HepG2 (cell line): ENCODE data around the gene IP6K1. TPM values are rescaled to one million over a fixed set of nuclear protein-coding genes. Genes with fewer than 3 reads are reported as not detected.

Experiments used
- ATAC-seq: fragments of 200-7000 bp; cut with Tn5 transposase; 3 replicates; pipeline ENCODE4 v1.9.1; 2020; ENCODE audit warnings: mild to moderate bottlenecking, moderate library complexity
- BruUV-seq: library from RNA; stranded (reverse); fragments of 400-500 nt; replicated peaks from 2 replicates; lab custom pipeline; 2021; lab: Mats Ljungman, UMichigan
- CTCF ChIA-PET: fragments of 300-600 bp; formaldehyde crosslinking; extraction: SDS; loops from one replicate; lab custom pipeline; 2021; ENCODE audit warnings: low total read pairs, inconsistent platforms, low intra/inter-chr PET ratio; lab: Yijun Ruan, JAX
- POLR2A ChIA-PET: fragments of 350-600 bp; sonication (Branson Sonifier 250); formaldehyde crosslinking; loops from one replicate; lab custom pipeline; 2020; ENCODE audit warnings: antibody characterized with exemption, inconsistent platforms; lab: Yijun Ruan, JAX
- DNase-seq: peaks from one replicate; pipeline ENCODE4 v3.0.0-alpha.2; 2015; ENCODE audit warnings: low spot score
- FAIRE-seq: peaks from 3 replicates; lab custom pipeline; 2011; peaks lifted over from hg19 to GRCh38; lab: Jason Lieb, UNC
- H2AFZ ChIP-seq: one replicate; pipeline ENCODE4 v1.6.1; 2011; ENCODE audit warnings: low read length, inconsistent platforms
- H3K27ac ChIP-seq: fragments of 300-600 bp; 3 replicates; pipeline ENCODE4 v1.8.0; 2011; ENCODE audit warnings: mixed run types, mild to moderate bottlenecking, mixed read lengths, low read length, inconsistent platforms; ENCODE audit not compliant: insufficient read depth; ENCODE audit errors: extremely low read length
- H3K27me3 ChIP-seq, 2 experiments: fragments of 200-600 bp in 1 of 2; 2 replicates in 1 of 2; 3 replicates in 1 of 2; pipeline versions ENCODE4 v1.6.0 to v1.8.0; 2011; ENCODE audit warnings: low read length in 2 of 2, mild to moderate bottlenecking in 2 of 2, moderate library complexity in 2 of 2, inconsistent platforms in 1 of 2; ENCODE audit not compliant: insufficient read depth in 2 of 2, control insufficient read depth in 1 of 2
- H3K36me3 ChIP-seq, 2 experiments: fragments of 200-600 bp in 1 of 2; replicated peaks in 1 of 2; 2 replicates in 1 of 2; 3 replicates in 1 of 2; pipeline versions ENCODE4 v1.5.1 to v1.8.0; 2011; ENCODE audit warnings: low read length in 2 of 2, inconsistent platforms in 1 of 2; ENCODE audit not compliant: insufficient read depth in 2 of 2, control insufficient read depth in 1 of 2
- H3K4me1 ChIP-seq: 2 replicates; pipeline ENCODE4 v1.5.1; 2012; ENCODE audit warnings: low read length, inconsistent platforms; ENCODE audit not compliant: insufficient read depth
- H3K4me2 ChIP-seq: 2 replicates; pipeline ENCODE4 v1.6.0; 2011; ENCODE audit warnings: low read depth, low read length, inconsistent platforms
- H3K4me3 ChIP-seq, 3 experiments: fragments of 200-600 bp in 1 of 3; sonication (generic), shearing (Covaris generic) in 1 of 3; replicated peaks in 1 of 3; 2 replicates each; pipeline ENCODE4 v1.5.1; 2011 to 2016; ENCODE audit warnings: low read length in 3 of 3, inconsistent platforms in 2 of 3, low read depth in 2 of 3, mild to moderate bottlenecking in 2 of 3, control low read depth in 1 of 3, mixed read lengths in 1 of 3; ENCODE audit not compliant: insufficient read depth in 1 of 3
- H3K79me2 ChIP-seq: one replicate; pipeline ENCODE4 v1.6.1; 2011; ENCODE audit warnings: low read length, inconsistent platforms; ENCODE audit not compliant: insufficient read depth
- H3K9ac ChIP-seq: 2 replicates; pipeline ENCODE4 v1.6.0; 2011; ENCODE audit warnings: mild to moderate bottlenecking, low read depth, low read length, inconsistent platforms; ENCODE audit not compliant: insufficient read depth
- H3K9me3 ChIP-seq: 2 replicates; pipeline ENCODE4 v1.5.1; 2012; ENCODE audit warnings: mild to moderate bottlenecking, low read length
- H4K20me1 ChIP-seq: 2 replicates; pipeline ENCODE4 v1.6.0; 2011; ENCODE audit warnings: inconsistent platforms, mild to moderate bottlenecking, low read length, moderate library complexity; ENCODE audit not compliant: insufficient read depth
- KDM1A ChIP-seq: IDR thresholded peaks from 2 replicates; pipeline ENCODE4 v1.6.1; 2016; ENCODE audit warnings: missing compliant biosample characterization
- SKIL ChIP-seq: sonication (generic); formaldehyde crosslinking; IDR thresholded peaks from 2 replicates; pipeline ENCODE4 v1.8.0; 2022; ENCODE audit warnings: missing genetic modification reagents, mild to moderate bottlenecking, moderate library complexity, borderline replicate concordance
- SUZ12 ChIP-seq: fragments of 150-350 bp; IDR thresholded peaks from 2 replicates; pipeline ENCODE4 v1.6.1; 2014; ENCODE audit warnings: low read depth, low read length
- ZNF20 ChIP-seq: sonication (generic); formaldehyde crosslinking; IDR thresholded peaks from 2 replicates; pipeline ENCODE4 v1.4.0; 2020; ENCODE audit warnings: mild to moderate bottlenecking, moderate library complexity, missing genetic modification reagents
- ZNF383 ChIP-seq: sonication (generic); formaldehyde crosslinking; IDR thresholded peaks from 2 replicates; pipeline ENCODE4 v1.4.0; 2020; ENCODE audit warnings: missing genetic modification reagents, mild to moderate bottlenecking, borderline replicate concordance
- ZSCAN30 ChIP-seq: sonication (generic); formaldehyde crosslinking; IDR thresholded peaks from 2 replicates; pipeline ENCODE4 v1.5.0; 2020; ENCODE audit warnings: mild to moderate bottlenecking, missing genetic modification reagents
- WGBS: methylation state at CpG from one replicate; pipeline ENCODE4 v1.1.6; 2017; ENCODE audit warnings: low lambda C conversion rate; 5-methylcytosine and 5-hydroxymethylcytosine counted together
- in situ Hi-C: cut with HindIII; loops from 2 replicates; pipeline ENCODE4 v1.10.0; 2017; ENCODE audit warnings: low pct_unique_long_range_greater_than_20kb; ENCODE audit not compliant: extremely low pct_ligation_motif_present
- intact Hi-C: fragments of 100-400 bp; cut with micrococcal nuclease; formaldehyde crosslinking; loops from one replicate; pipeline ENCODE4 v1.10.0; 2022; ENCODE audit not compliant: unreplicated experiment
- polyA plus RNA-seq, 8 experiments: library from polyadenylated mRNA; depleted of rRNA in 3 of 8; stranded (reverse) in 7 of 8; unstranded in 1 of 8; fragments of >200 nt; fragmentation: Illumina TruSeq in 4 of 8; extraction: Trizol in 4 of 8; gene quantifications; 2 replicates each; pipeline versions ENCODE4 v1.2.1 to v1.2.3, GENCODE V29; 2011 to 2016; ENCODE audit warnings: low read depth in 4 of 8, missing spikeins in 1 of 8, mixed read lengths in 1 of 8; ENCODE audit not compliant: insufficient read depth in 1 of 8
- total RNA-seq, 5 experiments: library from RNA; depleted of rRNA; stranded (reverse); fragments of >200 nt; fragmentation: Illumina TruSeq; extraction: Trizol; gene quantifications; 2 replicates each; pipeline ENCODE4 v1.2.3, GENCODE V29; 2016; ENCODE audit warnings: low read depth in 1 of 5
- TF ChIP-seq, protein P1 (sequence below): sonication (generic); formaldehyde crosslinking; IDR thresholded peaks from 2 replicates; pipeline ENCODE4 v1.4.0; 2020; ENCODE audit warnings: missing genetic modification reagents

Gene IP6K1
- total and polyA plus RNA-seq, 2 of the 13 experiments (the other 11 are each of a cell fraction or from before 2014, with no cell fraction given): 17.7 to 29.7 TPM

GRCh38 chr3:49732597-49732996 is 53.7 kb downstream of the IP6K1 start (continued):
- TF ChIP-seq, protein P1, sequence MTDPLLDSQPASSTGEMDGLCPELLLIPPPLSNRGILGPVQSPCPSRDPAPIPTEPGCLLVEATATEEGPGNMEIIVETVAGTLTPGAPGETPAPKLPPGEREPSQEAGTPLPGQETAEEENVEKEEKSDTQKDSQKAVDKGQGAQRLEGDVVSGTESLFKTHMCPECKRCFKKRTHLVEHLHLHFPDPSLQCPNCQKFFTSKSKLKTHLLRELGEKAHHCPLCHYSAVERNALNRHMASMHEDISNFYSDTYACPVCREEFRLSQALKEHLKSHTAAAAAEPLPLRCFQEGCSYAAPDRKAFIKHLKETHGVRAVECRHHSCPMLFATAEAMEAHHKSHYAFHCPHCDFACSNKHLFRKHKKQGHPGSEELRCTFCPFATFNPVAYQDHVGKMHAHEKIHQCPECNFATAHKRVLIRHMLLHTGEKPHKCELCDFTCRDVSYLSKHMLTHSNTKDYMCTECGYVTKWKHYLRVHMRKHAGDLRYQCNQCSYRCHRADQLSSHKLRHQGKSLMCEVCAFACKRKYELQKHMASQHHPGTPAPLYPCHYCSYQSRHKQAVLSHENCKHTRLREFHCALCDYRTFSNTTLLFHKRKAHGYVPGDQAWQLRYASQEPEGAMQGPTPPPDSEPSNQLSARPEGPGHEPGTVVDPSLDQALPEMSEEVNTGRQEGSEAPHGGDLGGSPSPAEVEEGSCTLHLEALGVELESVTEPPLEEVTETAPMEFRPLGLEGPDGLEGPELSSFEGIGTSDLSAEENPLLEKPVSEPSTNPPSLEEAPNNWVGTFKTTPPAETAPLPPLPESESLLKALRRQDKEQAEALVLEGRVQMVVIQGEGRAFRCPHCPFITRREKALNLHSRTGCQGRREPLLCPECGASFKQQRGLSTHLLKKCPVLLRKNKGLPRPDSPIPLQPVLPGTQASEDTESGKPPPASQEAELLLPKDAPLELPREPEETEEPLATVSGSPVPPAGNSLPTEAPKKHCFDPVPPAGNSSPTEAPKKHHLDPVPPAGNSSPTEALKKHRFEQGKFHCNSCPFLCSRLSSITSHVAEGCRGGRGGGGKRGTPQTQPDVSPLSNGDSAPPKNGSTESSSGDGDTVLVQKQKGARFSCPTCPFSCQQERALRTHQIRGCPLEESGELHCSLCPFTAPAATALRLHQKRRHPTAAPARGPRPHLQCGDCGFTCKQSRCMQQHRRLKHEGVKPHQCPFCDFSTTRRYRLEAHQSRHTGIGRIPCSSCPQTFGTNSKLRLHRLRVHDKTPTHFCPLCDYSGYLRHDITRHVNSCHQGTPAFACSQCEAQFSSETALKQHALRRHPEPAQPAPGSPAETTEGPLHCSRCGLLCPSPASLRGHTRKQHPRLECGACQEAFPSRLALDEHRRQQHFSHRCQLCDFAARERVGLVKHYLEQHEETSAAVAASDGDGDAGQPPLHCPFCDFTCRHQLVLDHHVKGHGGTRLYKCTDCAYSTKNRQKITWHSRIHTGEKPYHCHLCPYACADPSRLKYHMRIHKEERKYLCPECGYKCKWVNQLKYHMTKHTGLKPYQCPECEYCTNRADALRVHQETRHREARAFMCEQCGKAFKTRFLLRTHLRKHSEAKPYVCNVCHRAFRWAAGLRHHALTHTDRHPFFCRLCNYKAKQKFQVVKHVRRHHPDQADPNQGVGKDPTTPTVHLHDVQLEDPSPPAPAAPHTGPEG (CRISPR knock-in tag): no peak
- TF ChIP-seq, all 625 proteins: peak for 3

- H3K9me3 ChIP-seq: no peaks in the 10 kb centered on the region
- POLR2A ChIA-PET: interaction anchor here (0.7 kb wide), 1 partner anchor 56 kb away, joined by 3 read pairs; the partner anchor contains the start of gene IP6K1
- FAIRE-seq: no peak
- TF ChIP-seq SUZ12 (no peak), ZNF20 (CRISPR knock-in tag) (no peak), ZNF383 (CRISPR knock-in tag) (no peak), KDM1A (CRISPR knock-in tag) (no peak), SKIL (CRISPR knock-in tag) (no peak), ZSCAN30 (CRISPR knock-in tag) (no peak)
- TF ChIP-seq, all 625 proteins: peak for 0
- H3K9ac ChIP-seq: no peak overlapping the region
- no TSS peak for BruUV-seq
- intact Hi-C loops (loop anchor here (5.0 kb wide), 1 partner anchor 57 kb away; the partner anchor contains the start of gene IP6K1), in situ Hi-C loops (no loop called here)
- DNase-seq (no peak), ATAC-seq (no peak)
- H3K27me3 ChIP-seq: no peaks in the 10 kb centered on the region
- CTCF ChIA-PET: no interaction called here
- no peak overlapping the region for H3K27ac ChIP-seq
- no peaks in the 10 kb centered on the region for H3K79me2 ChIP-seq
- no peak overlapping the region for H2AFZ ChIP-seq
- no peaks in the 10 kb centered on the region for H4K20me1 ChIP-seq
- H3K36me3 ChIP-seq: peaks cover 19 to 60% of the 10 kb centered on the region in 2 experiments
- H3K4me1 ChIP-seq: peaks cover 17% of the 10 kb centered on the region
- H3K4me3 ChIP-seq: no peak overlapping the region
- H3K4me2 ChIP-seq: no peak overlapping the region
- WGBS: 98% methylated on average over 4 of the region's 4 CpGs
These were observed 56.3 kb downstream of the IP6K1 start for GRCh38 chr3:49729966-49730609.
